GM21528 (cell line): ENCODE results near the gene GPR87.

ENCODE experiments used
- ATAC-seq: cut with Tn5 transposase; IDR thresholded peaks from one replicate; pipeline ENCODE4 v1.9.1; 2021; ENCODE audit warnings: mild to moderate bottlenecking, moderate library complexity; ENCODE audit not compliant: unreplicated experiment, low FRiP score

GPR87 gene

GRCh38 chr3:151316267-151316991 is at the start of gene GPR87:
GPR87 (minus strand) TSS chr3:151316820; CDS start chr3:151300100, 16,720 bp downstream.
- ATAC-seq: no peak

GRCh38 chr3:151362751-151363174 is 46.1 kb upstream of the GPR87 start:
- no peak for ATAC-seq

GRCh38 chr3:151357463-151357850 is 40.8 kb upstream of the GPR87 start:
- ATAC-seq: no peak

GRCh38 chr3:151356794-151357462 is 40.3 kb upstream of the GPR87 start:
- ATAC-seq: no peak

GRCh38 chr3:151351648-151352047 is 35.0 kb upstream of the GPR87 start:
- ATAC-seq: peak; percentile 15

GRCh38 chr3:151351219-151351618 is 34.6 kb upstream of the GPR87 start:
- peak; percentile 90 for ATAC-seq

GRCh38 chr3:151350656-151351055 is 34.0 kb upstream of the GPR87 start:
- no peak for ATAC-seq

GRCh38 chr3:151347432-151347831 is 30.8 kb upstream of the GPR87 start:
- ATAC-seq: no peak

GRCh38 chr3:151346292-151346691 is 29.7 kb upstream of the GPR87 start:
- ATAC-seq: no peak

- ATAC-seq: no peak
Measured at GRCh38 chr3:151345859-151346258, 29.2 kb upstream of the GPR87 start.

GRCh38 chr3:151331696-151332095 is 15.1 kb upstream of the GPR87 start:
- no peak for ATAC-seq

GRCh38 chr3:151330899-151331298 is 14.3 kb upstream of the GPR87 start:
- no peak for ATAC-seq

- no peak for ATAC-seq
Measured at GRCh38 chr3:151330379-151330778, 13.8 kb upstream of the GPR87 start.

GRCh38 chr3:151329363-151329762 is 12.7 kb upstream of the GPR87 start, which contains the start of gene P2RY13:
P2RY13 (minus strand) TSS chr3:151329549; CDS start chr3:151329528, 21 bp downstream.
- ATAC-seq: no peak

- no peak for ATAC-seq
Measured at GRCh38 chr3:151328298-151328995, 11.8 kb upstream of the GPR87 start.

- no peak for ATAC-seq
Measured at GRCh38 chr3:151327571-151328198, 11.1 kb upstream of the GPR87 start.

GRCh38 chr3:151322511-151322910 is 5.9 kb upstream of the GPR87 start:
- no peak for ATAC-seq

GRCh38 chr3:151321526-151321925 is 4.9 kb upstream of the GPR87 start:
- no peak for ATAC-seq

GRCh38 chr3:151320131-151320530 is 3.5 kb upstream of the GPR87 start:
- ATAC-seq: no peak

- ATAC-seq: no peak
Measured at GRCh38 chr3:151319628-151320027, 3.0 kb upstream of the GPR87 start.

- no peak for ATAC-seq
Measured at GRCh38 chr3:151318991-151319390, 2.4 kb upstream of the GPR87 start.
